ENCODE data around the gene ING4.

ING4 gene

GRCh38 chr12:6685814-6686213 is 22.9 kb upstream of the ING4 start:
- no peak overlapping the region for H3K27ac ChIP-seq (replicated peaks)
- H3K4me3 ChIP-seq (replicated peaks; ENCODE audit: insufficient read depth, low read length) = no peak overlapping the region
- H3K27me3 ChIP-seq (ENCODE audit: insufficient read depth, poor library complexity, severe bottlenecking) = no peaks in the 10 kb centered on the region
- no peak for DNase-seq (ENCODE audit: low read depth in 1 of 2, low spot score in 1 of 2)
- TF ChIP-seq REST (IDR thresholded peaks at IDR 0.05; ENCODE audit: insufficient replicate concordance, low read depth) (no peak), POLR2AphosphoS5 (IDR thresholded peaks at IDR 0.05; ENCODE audit: low read depth) (no peak), CTCF (IDR thresholded peaks at IDR 0.05; ENCODE audit: insufficient read depth, low read length) (no peak), SPI1 (IDR thresholded peaks at IDR 0.05; ENCODE audit: borderline replicate concordance, low read depth) (no peak), GABPA (IDR thresholded peaks at IDR 0.05; ENCODE audit: low read depth) (no peak)

GRCh38 chr12:6684609-6685008 is 21.7 kb upstream of the ING4 start:
- H3K27ac ChIP-seq (replicated peaks) = no peak overlapping the region
- peak; percentile 36 to 56 for DNase-seq (ENCODE audit: low read depth in 1 of 2, low spot score in 1 of 2)
- H3K4me3 ChIP-seq (replicated peaks; ENCODE audit: insufficient read depth, low read length) = no peak overlapping the region
- TF ChIP-seq POLR2AphosphoS5 (IDR thresholded peaks at IDR 0.05; ENCODE audit: low read depth) (no peak), CTCF (IDR thresholded peaks at IDR 0.05; ENCODE audit: insufficient read depth, low read length) (peak; percentile 22), SPI1 (IDR thresholded peaks at IDR 0.05; ENCODE audit: borderline replicate concordance, low read depth) (no peak), REST (IDR thresholded peaks at IDR 0.05; ENCODE audit: insufficient replicate concordance, low read depth) (no peak)
- no peaks in the 10 kb centered on the region for H3K27me3 ChIP-seq (ENCODE audit: insufficient read depth, poor library complexity, severe bottlenecking)

GRCh38 chr12:6676962-6677361 is 14.0 kb upstream of the ING4 start:
- H3K27me3 ChIP-seq (ENCODE audit: insufficient read depth, poor library complexity, severe bottlenecking) = no peaks in the 10 kb centered on the region
- H3K4me3 ChIP-seq (replicated peaks; ENCODE audit: insufficient read depth, low read length) = no peak overlapping the region
- no peak overlapping the region for H3K27ac ChIP-seq (replicated peaks)
- no peak for DNase-seq (ENCODE audit: low read depth in 1 of 2, low spot score in 1 of 2)
- TF ChIP-seq SPI1 (IDR thresholded peaks at IDR 0.05; ENCODE audit: borderline replicate concordance, low read depth) = no peak
- TF ChIP-seq REST (IDR thresholded peaks at IDR 0.05; ENCODE audit: insufficient replicate concordance, low read depth) = no peak
- TF ChIP-seq POLR2AphosphoS5 (IDR thresholded peaks at IDR 0.05; ENCODE audit: low read depth) = no peak
- no peak for TF ChIP-seq GABPA (IDR thresholded peaks at IDR 0.05; ENCODE audit: low read depth)
- no peak for TF ChIP-seq CTCF (IDR thresholded peaks at IDR 0.05; ENCODE audit: insufficient read depth, low read length)

All from HL-60 (cell line).